Prostate gland (tissue), 2 donors: ENCODE data around the gene B3GNT2. TPM values are rescaled to one million over a fixed set of nuclear protein-coding genes. Genes with fewer than 3 reads are reported as not detected.

Source experiments
- DNase-seq: peaks from one replicate; pipeline ENCODE4 v3.0.0-alpha.2; 2019; ENCODE audit warnings: low spot score
- H3K27ac ChIP-seq, 2 donors: fragments of 200-600 bp; sonication (generic); 2 replicates each; pipeline ENCODE4 v1.5.1; 2017 to 2019
- H3K27me3 ChIP-seq: fragments of 200-600 bp; sonication (generic); replicated peaks from 2 replicates; pipeline ENCODE4 v1.5.1; 2019; ENCODE audit not compliant: insufficient read depth
- H3K36me3 ChIP-seq, 2 donors: fragments of 200-600 bp; sonication (generic); 1 replicate in 1 of 2; 2 replicates in 1 of 2; pipeline versions ENCODE4 v1.5.1 to v1.8.1; 2017 to 2019
- H3K4me1 ChIP-seq: fragments of 200-600 bp; sonication (generic); replicated peaks from 2 replicates; pipeline ENCODE4 v1.5.1; 2019
- H3K4me3 ChIP-seq, 2 donors: fragments of 200-600 bp; sonication (generic); 2 replicates each; pipeline ENCODE4 v1.5.1; 2017 to 2019
- H3K9me3 ChIP-seq: fragments of 200-600 bp; sonication (generic); 2 replicates; pipeline ENCODE4 v1.5.1; 2017
- POLR2A ChIP-seq: fragments of 450-650 bp; IDR thresholded peaks from one replicate; pipeline ENCODE4 v1.6.1; 2016; ENCODE audit warnings: antibody characterized with exemption, mild to moderate bottlenecking
- POLR2AphosphoS5 ChIP-seq: sonication (generic); formaldehyde crosslinking; IDR thresholded peaks from one replicate; pipeline ENCODE4 v1.6.1; 2017; ENCODE audit warnings: antibody characterized with exemption
- WGBS: methylation state at CpG from one replicate; pipeline ENCODE4 v1.1.5; 2018; 5-methylcytosine and 5-hydroxymethylcytosine counted together
- intact Hi-C: fragments of 100-400 bp; cut with DNase I; formaldehyde crosslinking; loops from one replicate; pipeline ENCODE4 v1.14.2; 2022
- total RNA-seq, 2 donors: library from RNA; depleted of rRNA; stranded (reverse); fragments of >200 nt; gene quantifications; one replicate each; pipeline ENCODE4 v1.1.0, GENCODE V29; 2016
- TF ChIP-seq, protein P1 (sequence below), 4 experiments: fragments of 200-600 bp in 2 of 4; fragments of 450-650 bp in 2 of 4; sonication (generic) in 2 of 4; IDR thresholded peaks; 1 replicate in 3 of 4; 2 replicates in 1 of 4; pipeline ENCODE4 v1.5.1; 2016 to 2019; ENCODE audit warnings: antibody characterized with exemption in 4 of 4, mild to moderate bottlenecking in 2 of 4, moderate library complexity in 2 of 4

Gene B3GNT2
- total RNA-seq, 2 donors from 2014 or later: 8.5 to 18.7 TPM

DNA sequence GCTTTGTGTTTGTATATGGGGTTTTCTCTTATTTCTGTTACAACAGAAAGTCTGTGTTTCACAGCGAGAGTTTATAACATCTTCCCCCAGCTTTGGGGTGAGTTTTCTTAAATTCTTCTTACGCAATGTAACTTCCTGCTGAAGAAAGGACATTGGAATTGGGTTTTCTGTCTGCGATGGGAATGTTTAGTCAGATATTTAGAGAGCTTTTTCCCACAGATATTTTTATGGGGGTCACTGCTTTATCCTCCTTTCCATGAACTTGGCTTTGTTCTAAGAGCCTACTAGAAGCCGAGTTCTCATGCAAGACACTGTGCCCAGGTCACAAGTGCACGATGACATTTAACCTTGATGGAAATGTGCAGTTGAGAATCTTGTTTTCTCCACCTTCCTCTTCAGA is 22.1 kb downstream of the B3GNT2 start:
- intact Hi-C loops: no loop called here
- DNase-seq: no peak
- H3K9me3 ChIP-seq: no peaks in the 10 kb centered on the region
- no peaks in the 10 kb centered on the region for H3K27me3 ChIP-seq
- H3K4me3 ChIP-seq: no peak overlapping the region
- H3K4me1 ChIP-seq: peaks cover 3% of the 10 kb centered on the region
- 82% methylated on average over 5 of the region's 5 CpGs for WGBS
- no peak overlapping the region for H3K27ac ChIP-seq
- H3K36me3 ChIP-seq: no peaks in the 10 kb centered on the region
- TF ChIP-seq POLR2A (no peak), POLR2AphosphoS5 (no peak)
- TF ChIP-seq, protein P1, sequence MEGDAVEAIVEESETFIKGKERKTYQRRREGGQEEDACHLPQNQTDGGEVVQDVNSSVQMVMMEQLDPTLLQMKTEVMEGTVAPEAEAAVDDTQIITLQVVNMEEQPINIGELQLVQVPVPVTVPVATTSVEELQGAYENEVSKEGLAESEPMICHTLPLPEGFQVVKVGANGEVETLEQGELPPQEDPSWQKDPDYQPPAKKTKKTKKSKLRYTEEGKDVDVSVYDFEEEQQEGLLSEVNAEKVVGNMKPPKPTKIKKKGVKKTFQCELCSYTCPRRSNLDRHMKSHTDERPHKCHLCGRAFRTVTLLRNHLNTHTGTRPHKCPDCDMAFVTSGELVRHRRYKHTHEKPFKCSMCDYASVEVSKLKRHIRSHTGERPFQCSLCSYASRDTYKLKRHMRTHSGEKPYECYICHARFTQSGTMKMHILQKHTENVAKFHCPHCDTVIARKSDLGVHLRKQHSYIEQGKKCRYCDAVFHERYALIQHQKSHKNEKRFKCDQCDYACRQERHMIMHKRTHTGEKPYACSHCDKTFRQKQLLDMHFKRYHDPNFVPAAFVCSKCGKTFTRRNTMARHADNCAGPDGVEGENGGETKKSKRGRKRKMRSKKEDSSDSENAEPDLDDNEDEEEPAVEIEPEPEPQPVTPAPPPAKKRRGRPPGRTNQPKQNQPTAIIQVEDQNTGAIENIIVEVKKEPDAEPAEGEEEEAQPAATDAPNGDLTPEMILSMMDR (IDR thresholded peaks at IDR 0.05): no peak

DNA sequence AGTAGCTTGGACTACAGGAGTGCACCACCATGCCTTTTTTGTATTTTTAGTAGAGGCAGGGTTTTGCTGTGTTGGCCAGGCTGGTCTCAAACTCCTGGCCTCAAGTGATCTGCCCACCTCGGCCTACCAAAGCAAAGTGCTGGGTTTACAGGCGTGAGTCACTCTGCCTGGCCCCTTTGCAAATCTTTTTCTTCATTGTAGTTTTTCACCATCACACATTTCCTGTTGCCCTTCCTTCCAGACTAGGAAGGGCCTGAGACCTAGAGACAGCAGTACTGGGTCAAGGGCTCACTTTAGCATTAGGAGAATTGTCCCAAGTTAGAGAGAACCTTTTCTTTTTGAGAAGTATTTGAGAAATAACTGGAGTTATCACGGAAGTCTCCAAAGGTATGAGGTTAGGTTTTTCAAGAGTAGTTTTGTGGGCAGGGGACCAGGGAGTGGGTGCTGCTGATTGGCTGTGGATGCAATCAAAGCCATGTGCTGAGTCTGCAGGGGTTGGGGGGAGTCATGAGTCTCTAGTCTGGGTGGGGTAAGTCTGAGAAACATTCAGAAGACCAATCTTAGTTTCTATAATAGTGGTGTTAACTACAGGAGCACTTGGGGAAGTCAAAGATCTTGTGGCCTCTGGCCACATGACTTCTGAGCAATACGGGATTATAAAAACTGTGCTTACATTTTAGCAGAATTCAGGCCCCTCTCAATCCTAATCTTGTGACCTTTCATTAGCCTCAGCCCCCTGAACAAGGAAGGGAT is 23.7 kb downstream of the B3GNT2 start:
- H3K9me3 ChIP-seq: no peaks in the 10 kb centered on the region
- intact Hi-C loops: no loop called here

DNA sequence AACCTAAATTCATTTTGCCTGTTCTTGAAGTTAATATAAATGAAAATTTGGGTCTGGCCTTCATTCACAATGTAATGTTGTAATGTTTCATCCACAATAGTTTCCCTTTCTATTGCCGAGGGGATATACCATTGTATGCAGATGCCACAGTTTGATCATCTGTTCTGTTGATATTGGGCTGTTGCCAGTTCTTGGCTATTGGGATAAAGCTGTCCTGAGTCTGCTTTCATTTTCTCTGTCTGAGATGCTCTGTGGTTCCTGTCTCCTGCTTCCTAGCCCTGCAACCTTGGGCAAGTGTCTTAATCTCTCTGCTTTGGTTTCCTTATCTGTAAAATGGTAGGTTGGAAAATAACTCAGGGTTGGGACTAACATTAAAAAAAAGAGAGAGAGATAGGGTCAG is 25.2 kb downstream of the B3GNT2 start:
- no peaks in the 10 kb centered on the region for H3K9me3 ChIP-seq
- peaks cover 3% of the 10 kb centered on the region for H3K4me1 ChIP-seq
- H3K4me3 ChIP-seq: no peak overlapping the region
- no peak overlapping the region for H3K27ac ChIP-seq
- H3K27me3 ChIP-seq: no peaks in the 10 kb centered on the region
- no peak for DNase-seq
- intact Hi-C loops: no loop called here
- H3K36me3 ChIP-seq: no peaks in the 10 kb centered on the region
- TF ChIP-seq POLR2A: no peak
- TF ChIP-seq, protein P1 (IDR thresholded peaks at IDR 0.05): no peak
- TF ChIP-seq POLR2AphosphoS5: no peak
- 30% methylated on average over 1 of the region's 1 CpG for WGBS

More for the DNA sequence above, 23.7 kb downstream of the B3GNT2 start:
- H3K27me3 ChIP-seq: no peaks in the 10 kb centered on the region
- H3K4me3 ChIP-seq: no peak overlapping the region
- H3K27ac ChIP-seq: no peak overlapping the region
- H3K4me1 ChIP-seq: peaks cover 3% of the 10 kb centered on the region
- no peaks in the 10 kb centered on the region for H3K36me3 ChIP-seq
- WGBS: 87% methylated on average over 4 of the region's 4 CpGs
- DNase-seq: no peak
- TF ChIP-seq POLR2AphosphoS5 (no peak), POLR2A (no peak)
- TF ChIP-seq, protein P1 (IDR thresholded peaks at IDR 0.05): no peak

DNA sequence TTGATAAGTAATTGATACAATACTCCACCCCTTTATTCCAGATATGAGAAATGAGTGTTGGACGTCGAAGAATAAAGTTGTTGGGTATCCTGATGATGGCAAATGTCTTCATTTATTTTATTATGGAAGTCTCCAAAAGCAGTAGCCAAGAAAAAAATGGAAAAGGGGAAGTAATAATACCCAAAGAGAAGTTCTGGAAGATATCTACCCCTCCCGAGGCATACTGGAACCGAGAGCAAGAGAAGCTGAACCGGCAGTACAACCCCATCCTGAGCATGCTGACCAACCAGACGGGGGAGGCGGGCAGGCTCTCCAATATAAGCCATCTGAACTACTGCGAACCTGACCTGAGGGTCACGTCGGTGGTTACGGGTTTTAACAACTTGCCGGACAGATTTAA is 26.3 kb downstream of the B3GNT2 start:
- H3K4me3 ChIP-seq: no peak overlapping the region
- intact Hi-C loops: no loop called here
- H3K27me3 ChIP-seq: no peaks in the 10 kb centered on the region
- H3K27ac ChIP-seq: no peak overlapping the region
- H3K4me1 ChIP-seq: peaks cover 3% of the 10 kb centered on the region
- no peaks in the 10 kb centered on the region for H3K9me3 ChIP-seq
- H3K36me3 ChIP-seq: no peaks in the 10 kb centered on the region
- TF ChIP-seq, protein P1 (IDR thresholded peaks at IDR 0.05): no peak
- TF ChIP-seq POLR2A (no peak), POLR2AphosphoS5 (no peak)
- 90% methylated on average over 12 of the region's 12 CpGs for WGBS
- no peak for DNase-seq

DNA sequence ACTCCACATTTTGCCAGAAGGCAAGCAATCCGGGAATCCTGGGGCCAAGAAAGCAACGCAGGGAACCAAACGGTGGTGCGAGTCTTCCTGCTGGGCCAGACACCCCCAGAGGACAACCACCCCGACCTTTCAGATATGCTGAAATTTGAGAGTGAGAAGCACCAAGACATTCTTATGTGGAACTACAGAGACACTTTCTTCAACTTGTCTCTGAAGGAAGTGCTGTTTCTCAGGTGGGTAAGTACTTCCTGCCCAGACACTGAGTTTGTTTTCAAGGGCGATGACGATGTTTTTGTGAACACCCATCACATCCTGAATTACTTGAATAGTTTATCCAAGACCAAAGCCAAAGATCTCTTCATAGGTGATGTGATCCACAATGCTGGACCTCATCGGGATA is 26.8 kb downstream of the B3GNT2 start:
- Histone ChIP-seq H3K36me3 (no peaks in the 10 kb centered on the region), H3K4me1 (peaks cover 3% of the 10 kb centered on the region), H3K27ac (no peak overlapping the region), H3K9me3 (no peaks in the 10 kb centered on the region), H3K27me3 (no peaks in the 10 kb centered on the region), H3K4me3 (no peak overlapping the region)
- no peak for TF ChIP-seq POLR2AphosphoS5
- TF ChIP-seq POLR2A: no peak
- TF ChIP-seq, protein P1 (IDR thresholded peaks at IDR 0.05): no peak
- no peak for DNase-seq
- WGBS: 89% methylated on average over 8 of the region's 8 CpGs
- intact Hi-C loops: no loop called here
